HG03159 (cell line): Measurements from ENCODE around the gene YARS1.

ENCODE experiments used
- ATAC-seq: cut with Tn5 transposase; IDR thresholded peaks from one replicate; pipeline ENCODE4 v1.9.1; 2021; ENCODE audit warnings: mild to moderate bottlenecking, moderate library complexity; ENCODE audit not compliant: unreplicated experiment

The YARS1 gene

GRCh38 chr1:32766328-32766972, 50.7 kb downstream of the YARS1 start:
- ATAC-seq: no peak

- no peak for ATAC-seq
Measured at GRCh38 chr1:32765570-32766327, 51.4 kb downstream of the YARS1 start.

DNA sequence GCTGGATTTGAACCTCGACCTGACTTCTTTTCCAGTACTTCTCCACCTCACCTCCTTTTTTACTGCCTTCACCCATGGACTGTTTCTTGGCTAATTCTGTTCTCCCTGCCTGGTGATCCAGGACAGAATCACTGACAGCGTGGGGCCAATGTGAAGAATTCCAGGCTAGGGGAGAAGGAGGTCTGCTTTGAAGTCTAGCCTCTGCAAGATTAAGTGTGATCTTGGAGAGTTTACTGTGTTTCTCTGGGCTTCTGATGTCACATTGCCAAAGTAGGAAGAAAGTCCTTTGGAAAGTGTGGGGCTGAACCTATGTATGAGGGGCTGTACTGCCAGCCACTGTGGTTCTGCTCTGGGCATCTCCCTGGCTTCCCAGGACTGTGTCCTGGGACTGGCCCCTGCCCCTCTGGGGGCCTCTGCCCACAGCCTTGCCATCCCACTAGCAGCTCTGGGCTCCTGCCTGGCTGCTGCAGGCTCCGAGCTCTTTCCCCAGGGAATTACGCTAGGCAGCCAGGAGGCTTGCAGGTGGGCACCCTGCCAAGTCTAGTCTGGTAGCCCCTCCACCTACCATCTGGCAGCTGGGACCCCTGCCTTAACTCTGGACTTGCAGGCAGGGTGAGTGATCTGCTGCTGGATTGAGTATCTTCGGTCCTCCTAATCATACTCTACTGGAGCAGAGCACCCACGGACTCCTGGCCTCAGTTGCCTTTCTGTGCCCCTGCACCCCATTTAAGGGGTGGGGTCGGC, 52.2 kb downstream of the YARS1 start:
- no peak for ATAC-seq

DNA sequence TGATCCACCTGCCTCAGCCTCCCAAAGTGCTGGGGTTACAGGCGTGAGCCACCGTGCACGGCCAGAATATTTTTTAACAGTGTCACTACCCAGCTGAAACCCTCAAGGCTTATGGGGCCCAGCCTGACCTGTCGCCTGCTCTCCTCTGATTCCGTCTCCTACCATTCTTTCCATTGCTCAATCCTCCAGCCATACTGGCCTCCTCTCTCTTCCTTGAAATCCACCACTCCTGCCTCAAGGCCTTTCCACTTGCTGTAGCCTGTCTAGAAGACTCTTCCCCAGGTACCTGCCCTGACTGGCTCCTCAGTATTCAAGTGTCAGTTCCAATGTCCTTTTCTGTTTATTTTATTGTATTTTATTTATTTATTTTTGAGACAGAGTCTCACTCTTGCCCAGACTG, 53.9 kb downstream of the YARS1 start:
- ATAC-seq: no peak

- no peak for ATAC-seq
Measured at GRCh38 chr1:32761936-32762335, 55.2 kb downstream of the YARS1 start.

DNA sequence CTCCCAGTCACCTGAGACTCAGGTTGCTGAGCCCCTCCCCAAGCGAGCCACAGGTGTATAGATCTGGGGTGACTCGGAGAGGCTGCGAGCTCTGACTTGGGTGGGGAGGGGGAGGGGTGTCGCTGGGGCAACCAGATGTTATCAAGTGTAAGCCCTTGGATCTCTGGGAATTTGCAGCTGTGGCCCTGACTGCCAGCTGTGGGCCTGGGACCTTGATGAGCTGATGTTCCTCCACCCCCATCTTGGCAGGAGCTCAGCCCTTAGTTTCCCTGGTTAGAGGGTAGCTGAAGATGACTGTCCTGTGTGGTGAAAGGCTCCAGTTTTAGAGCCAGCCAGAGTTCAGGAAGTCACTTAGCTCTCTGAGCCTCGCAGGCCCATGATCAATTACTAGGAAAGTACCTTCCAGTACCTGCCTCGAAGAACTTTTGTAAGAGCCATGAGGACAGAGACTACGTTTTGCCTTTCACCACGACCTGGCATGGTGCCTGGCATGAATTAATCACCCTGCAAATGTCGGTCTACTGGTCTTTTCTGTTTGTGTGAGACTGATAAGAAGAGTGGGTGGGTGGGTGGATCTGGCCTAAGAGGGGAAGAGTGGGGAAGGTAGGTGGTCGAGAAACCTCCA, 55.8 kb downstream of the YARS1 start:
- ATAC-seq: no peak

GRCh38 chr1:32759997-32760623, 57.0 kb downstream of the YARS1 start:
- no peak for ATAC-seq

GRCh38 chr1:32759521-32759981, 57.6 kb downstream of the YARS1 start:
- no peak for ATAC-seq

GRCh38 chr1:32758795-32759430, 58.2 kb downstream of the YARS1 start:
- ATAC-seq: no peak

GRCh38 chr1:32758177-32758794, 58.9 kb downstream of the YARS1 start:
- no peak for ATAC-seq

- no peak for ATAC-seq
Measured at GRCh38 chr1:32757213-32757895, 59.8 kb downstream of the YARS1 start.

- no peak for ATAC-seq
Measured at GRCh38 chr1:32755810-32756159, 61.4 kb downstream of the YARS1 start.

DNA sequence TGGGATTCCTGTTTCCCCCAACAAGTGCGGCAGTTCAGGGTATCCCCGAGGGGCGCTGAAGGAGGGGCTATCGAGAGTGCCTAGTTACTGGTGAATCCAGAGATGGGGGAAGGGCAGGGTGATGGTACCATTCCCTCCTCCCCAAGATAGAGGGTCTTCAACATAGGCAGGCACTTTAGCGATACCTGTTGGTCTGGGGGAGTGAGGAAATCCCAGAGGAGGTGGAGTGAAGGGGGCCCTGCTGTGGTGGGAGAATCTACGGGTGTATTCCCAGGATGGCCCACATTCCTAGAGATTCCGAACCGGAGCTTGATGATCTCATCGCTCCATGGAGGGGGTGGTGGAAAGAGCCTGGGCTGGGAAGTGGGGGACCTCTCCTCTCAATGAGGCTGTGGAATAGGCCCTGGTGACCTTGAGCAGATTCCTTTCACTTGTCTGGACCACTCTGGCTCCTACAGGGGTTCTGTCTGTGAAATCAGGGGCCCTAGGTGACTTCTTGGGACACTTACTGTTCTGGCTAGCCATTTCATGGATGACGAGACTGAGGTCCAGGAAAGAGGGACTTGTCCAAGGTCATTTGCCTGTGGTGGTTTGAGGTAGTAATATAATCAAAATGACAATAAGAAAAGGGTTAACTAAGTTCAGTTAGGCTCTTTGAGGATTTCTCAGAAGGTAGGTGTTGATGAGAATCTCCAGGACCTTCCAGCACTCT, 61.9 kb downstream of the YARS1 start:
- no peak for ATAC-seq

GRCh38 chr1:32754317-32755097, 62.7 kb downstream of the YARS1 start:
- no peak for ATAC-seq

GRCh38 chr1:32753532-32754316, 63.4 kb downstream of the YARS1 start:
- ATAC-seq: no peak

DNA sequence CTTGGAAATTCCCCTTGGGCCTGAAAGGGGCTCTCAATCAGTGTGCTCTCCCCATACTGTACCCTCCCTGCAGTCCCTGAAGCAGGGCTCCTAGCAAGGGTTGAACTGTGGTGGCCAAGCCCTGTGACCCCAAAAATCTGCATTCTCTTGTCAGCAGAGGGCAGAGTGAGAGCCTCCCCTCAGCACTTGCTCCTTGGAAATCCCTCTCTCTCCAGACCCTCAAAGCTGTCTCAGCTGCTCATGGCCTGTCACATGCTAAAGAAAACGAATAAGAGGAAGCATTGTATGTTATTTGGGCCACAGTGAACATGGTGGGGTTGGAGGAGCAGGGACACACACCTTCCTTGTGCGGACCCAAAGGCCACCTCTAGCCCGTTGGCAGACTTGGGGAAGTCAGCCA, 67.4 kb downstream of the YARS1 start:
- no peak for ATAC-seq

DNA sequence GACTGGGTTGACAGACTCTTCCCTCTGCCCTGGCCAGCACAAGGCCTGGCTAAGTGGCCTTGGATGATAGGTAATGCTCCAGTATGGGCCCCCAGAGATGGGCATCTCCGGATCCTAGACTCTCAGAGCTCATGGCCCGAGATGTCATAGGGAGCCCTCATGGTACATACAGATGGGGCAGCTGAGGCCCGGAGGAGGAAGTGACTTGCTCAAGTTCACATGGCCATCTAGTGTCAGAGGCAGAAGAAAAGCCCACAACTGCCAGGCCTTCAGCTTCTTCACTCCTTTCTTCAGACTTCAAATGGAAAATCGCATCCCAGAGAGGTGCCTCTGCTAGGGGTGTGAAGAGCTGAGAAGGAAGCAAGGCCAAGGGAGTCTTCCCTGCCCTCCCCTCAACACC, 67.8 kb downstream of the YARS1 start:
- no peak for ATAC-seq
